ENCODE results near the gene DGKI.
A peak's percentile ranks its signal among the peaks of the same experiment; 100 is the strongest.
"Not testable (repeated sequence)": the region's sequence is repeated elsewhere in the genome, so short reads cannot be mapped to it uniquely, and the experiment has no call there.

DGKI gene

GRCh38 chr7:137454246-137454724 lies 392.5 kb downstream of the DGKI start:
- peak; percentile 67 for DNase-seq

GRCh38 chr7:137453356-137453755 lies 393.4 kb downstream of the DGKI start:
- DNase-seq: no peak

GRCh38 chr7:137449016-137449415 lies 397.8 kb downstream of the DGKI start:
- DNase-seq: no peak

- DNase-seq: not testable (repeated sequence)
These were observed 398.2 kb downstream of the DGKI start for GRCh38 chr7:137448572-137448971.

- no peak for DNase-seq
These were observed 400.7 kb downstream of the DGKI start for GRCh38 chr7:137446025-137446424.

- DNase-seq: no peak
These were observed 401.5 kb downstream of the DGKI start for GRCh38 chr7:137445268-137445667.

- peak; percentile 12 for DNase-seq
These were observed 403.2 kb downstream of the DGKI start for GRCh38 chr7:137443616-137444015.

GRCh38 chr7:137441451-137441850 lies 405.3 kb downstream of the DGKI start:
- DNase-seq: no peak

- DNase-seq: no peak
These were observed 406.6 kb downstream of the DGKI start for GRCh38 chr7:137439829-137440825.

- no peak for DNase-seq
These were observed 411.8 kb downstream of the DGKI start for GRCh38 chr7:137434946-137435345.

GRCh38 chr7:137434530-137434929 lies 412.2 kb downstream of the DGKI start:
- no peak for DNase-seq

GRCh38 chr7:137423321-137423720 lies 423.5 kb downstream of the DGKI start:
- DNase-seq: no peak

GRCh38 chr7:137421366-137421765 lies 425.4 kb downstream of the DGKI start:
- DNase-seq: no peak

- no peak for DNase-seq
These were observed 427.9 kb downstream of the DGKI start for GRCh38 chr7:137418841-137419240.

GRCh38 chr7:137417464-137417863 lies 429.3 kb downstream of the DGKI start:
- DNase-seq: no peak

GRCh38 chr7:137413901-137414300 lies 432.9 kb downstream of the DGKI start:
- DNase-seq: no peak

GRCh38 chr7:137411446-137411845 lies 435.3 kb downstream of the DGKI start:
- DNase-seq: no peak

- no peak for DNase-seq
These were observed 438.6 kb downstream of the DGKI start for GRCh38 chr7:137408126-137408525.

- DNase-seq: no peak
These were observed 439.7 kb downstream of the DGKI start for GRCh38 chr7:137407078-137407477.

- no peak for DNase-seq
These were observed 442.0 kb downstream of the DGKI start for GRCh38 chr7:137404660-137405317.

GRCh38 chr7:137403353-137403695 lies 443.4 kb downstream of the DGKI start:
- no peak for DNase-seq

GRCh38 chr7:137402536-137403352 lies 444.0 kb downstream of the DGKI start:
- DNase-seq: no peak

Data from kidney glomerular epithelial cell (primary cell).